Omental fat pad (tissue), 4 donors: ENCODE measurements around the gene PIP5K1B. TPM values are rescaled to one million over a fixed set of nuclear protein-coding genes. Genes with fewer than 3 reads are reported as not detected.

Experiments
- ATAC-seq: fragments of 150-250 bp; one replicate; pipeline ENCODE4 v1.9.1; 2016; ENCODE audit warnings: mild to moderate bottlenecking, moderate library complexity; ENCODE audit not compliant: low FRiP score
- DNase-seq: peaks from one replicate; pipeline ENCODE4 v3.0.0-alpha.2; 2019; ENCODE audit warnings: low spot score
- total RNA-seq, 4 donors: library from RNA; depleted of rRNA; stranded (reverse); fragments of >200 nt; gene quantifications; one replicate each; pipeline ENCODE4 v1.1.0, GENCODE V29; 2016
- TF ChIP-seq, protein P1 (sequence below), 3 donors: fragments of 450-650 bp; IDR thresholded peaks; one replicate each; pipeline ENCODE4 v1.5.1; 2016 to 2017; ENCODE audit warnings: antibody characterized with exemption in 3 of 3, mild to moderate bottlenecking in 3 of 3, moderate library complexity in 2 of 3

PIP5K1B gene
- total RNA-seq, 4 donors from 2014 or later = 1.9 to 14.3 (median 3.2) TPM

- ATAC-seq (peak; percentile 97), DNase-seq (peak; percentile 87)
- TF ChIP-seq, protein P1, sequence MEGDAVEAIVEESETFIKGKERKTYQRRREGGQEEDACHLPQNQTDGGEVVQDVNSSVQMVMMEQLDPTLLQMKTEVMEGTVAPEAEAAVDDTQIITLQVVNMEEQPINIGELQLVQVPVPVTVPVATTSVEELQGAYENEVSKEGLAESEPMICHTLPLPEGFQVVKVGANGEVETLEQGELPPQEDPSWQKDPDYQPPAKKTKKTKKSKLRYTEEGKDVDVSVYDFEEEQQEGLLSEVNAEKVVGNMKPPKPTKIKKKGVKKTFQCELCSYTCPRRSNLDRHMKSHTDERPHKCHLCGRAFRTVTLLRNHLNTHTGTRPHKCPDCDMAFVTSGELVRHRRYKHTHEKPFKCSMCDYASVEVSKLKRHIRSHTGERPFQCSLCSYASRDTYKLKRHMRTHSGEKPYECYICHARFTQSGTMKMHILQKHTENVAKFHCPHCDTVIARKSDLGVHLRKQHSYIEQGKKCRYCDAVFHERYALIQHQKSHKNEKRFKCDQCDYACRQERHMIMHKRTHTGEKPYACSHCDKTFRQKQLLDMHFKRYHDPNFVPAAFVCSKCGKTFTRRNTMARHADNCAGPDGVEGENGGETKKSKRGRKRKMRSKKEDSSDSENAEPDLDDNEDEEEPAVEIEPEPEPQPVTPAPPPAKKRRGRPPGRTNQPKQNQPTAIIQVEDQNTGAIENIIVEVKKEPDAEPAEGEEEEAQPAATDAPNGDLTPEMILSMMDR (IDR thresholded peaks at IDR 0.05) = no peak
These were observed 74.7 kb downstream of the PIP5K1B start for GRCh38 chr9:68779558-68780379.

DNA sequence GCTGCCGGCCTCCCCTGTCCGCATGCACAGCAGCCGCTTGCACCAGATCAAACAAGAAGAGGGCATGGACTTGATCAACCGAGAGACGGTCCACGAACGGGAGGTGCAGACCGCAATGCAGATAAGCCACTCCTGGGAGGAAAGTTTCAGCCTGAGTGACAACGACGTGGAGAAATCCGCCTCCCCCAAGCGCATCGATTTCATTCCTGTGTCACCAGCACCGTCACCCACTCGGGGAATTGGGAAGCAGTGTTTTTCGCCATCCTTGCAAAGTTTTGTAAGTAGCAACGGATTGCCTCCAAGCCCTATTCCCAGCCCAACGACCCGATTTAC lies 75.3 kb downstream of the PIP5K1B start:
- TF ChIP-seq, protein P1 (IDR thresholded peaks at IDR 0.05) = no peak
- no peak for ATAC-seq
- DNase-seq = no peak

DNA sequence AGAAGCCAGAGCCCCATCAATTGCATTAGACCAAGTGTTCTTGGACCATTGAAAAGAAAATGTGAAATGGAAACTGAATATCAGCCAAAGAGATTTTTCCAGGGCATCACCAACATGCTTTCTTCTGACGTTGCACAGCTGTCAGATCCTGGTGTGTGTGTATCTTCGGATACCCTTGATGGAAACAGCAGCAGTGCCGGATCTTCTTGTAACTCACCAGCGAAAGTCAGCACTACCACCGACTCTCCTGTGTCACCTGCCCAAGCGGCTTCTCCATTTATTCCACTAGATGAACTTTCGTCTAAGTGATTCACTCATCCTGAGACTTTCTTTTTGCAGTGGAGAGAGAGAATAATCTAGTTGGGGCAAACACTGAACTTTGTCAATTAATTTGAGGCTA lies 75.7 kb downstream of the PIP5K1B start:
- no peak for ATAC-seq
- TF ChIP-seq, protein P1 (IDR thresholded peaks at IDR 0.05) = no peak
- DNase-seq = no peak

DNA sequence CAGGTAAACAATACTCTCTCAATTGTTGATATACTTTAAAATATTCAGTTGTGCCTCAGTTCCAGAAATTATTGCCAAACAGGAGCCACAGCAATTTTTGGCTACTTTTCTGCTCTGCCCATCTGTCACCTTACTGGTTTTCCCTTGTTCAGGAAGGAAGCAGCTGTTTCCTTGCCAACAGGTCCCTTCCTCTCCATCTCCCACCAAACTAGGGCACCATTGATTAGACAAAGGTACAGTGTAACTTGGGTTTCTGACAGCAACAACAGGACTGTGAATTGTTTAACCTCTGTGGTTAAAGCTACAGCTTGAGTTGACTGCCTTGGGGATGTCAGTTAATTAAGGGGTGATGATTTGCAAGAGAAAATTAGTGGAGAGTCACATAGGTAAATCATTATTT lies 76.9 kb downstream of the PIP5K1B start:
- TF ChIP-seq, protein P1 (IDR thresholded peaks at IDR 0.05) = no peak
- no peak for ATAC-seq
- DNase-seq = no peak

- DNase-seq = no peak
- TF ChIP-seq, protein P1 (IDR thresholded peaks at IDR 0.05) = no peak
- ATAC-seq = no peak
These were observed 77.5 kb downstream of the PIP5K1B start for GRCh38 chr9:68782546-68782945.

- DNase-seq (no peak), ATAC-seq (no peak)
- TF ChIP-seq, protein P1 (IDR thresholded peaks at IDR 0.05) = no peak
These were observed 80.9 kb downstream of the PIP5K1B start for GRCh38 chr9:68785965-68786364.

GRCh38 chr9:68791169-68791568 lies 86.1 kb downstream of the PIP5K1B start:
- ATAC-seq = no peak
- DNase-seq = no peak
- TF ChIP-seq, protein P1 (IDR thresholded peaks at IDR 0.05) = no peak
